ENCODE results near the gene APPBP2.
"Not testable (repeated sequence)": the region's sequence is repeated elsewhere in the genome, so short reads cannot be mapped to it uniquely, and the experiment has no call there.

APPBP2 gene

GRCh38 chr17:60428491-60428890 lies 97.6 kb downstream of the APPBP2 start:
- DNase-seq: not testable (repeated sequence)

- DNase-seq: no peak
These were observed 99.4 kb downstream of the APPBP2 start for GRCh38 chr17:60426596-60426995.

GRCh38 chr17:60425626-60426025 lies 100.4 kb downstream of the APPBP2 start:
- no peak for DNase-seq

- no peak for DNase-seq
These were observed 102.2 kb downstream of the APPBP2 start for GRCh38 chr17:60423865-60424264.

- DNase-seq: no peak
These were observed 103.8 kb downstream of the APPBP2 start, which contains the start of gene CHCT1 for GRCh38 chr17:60422162-60422665. Gene CHCT1, plus strand, starts transcription at chr17:60422489. Its CDS starts 104 bp downstream, at chr17:60422593.

GRCh38 chr17:60421273-60422161 lies 104.5 kb downstream of the APPBP2 start:
- peak; percentile 14 for DNase-seq

- DNase-seq: not testable (repeated sequence)
These were observed 106.2 kb downstream of the APPBP2 start for GRCh38 chr17:60419875-60420274.

GRCh38 chr17:60419003-60419402 lies 107.0 kb downstream of the APPBP2 start:
- not testable (repeated sequence) for DNase-seq

GRCh38 chr17:60416368-60416925 lies 109.6 kb downstream of the APPBP2 start:
- no peak for DNase-seq

- DNase-seq: no peak
These were observed 110.9 kb downstream of the APPBP2 start for GRCh38 chr17:60415146-60415545.

- no peak for DNase-seq
These were observed 113.3 kb downstream of the APPBP2 start for GRCh38 chr17:60412701-60413100.

GRCh38 chr17:60410001-60410400 lies 116.0 kb downstream of the APPBP2 start:
- no peak for DNase-seq

GRCh38 chr17:60406887-60407286 lies 119.2 kb downstream of the APPBP2 start:
- no peak for DNase-seq

GRCh38 chr17:60403962-60404361 lies 122.1 kb downstream of the APPBP2 start:
- no peak for DNase-seq

GRCh38 chr17:60403523-60403810 lies 122.6 kb downstream of the APPBP2 start:
- DNase-seq: no peak

GRCh38 chr17:60401819-60402218 lies 124.2 kb downstream of the APPBP2 start:
- no peak for DNase-seq

GRCh38 chr17:60398227-60398959 lies 127.6 kb downstream of the APPBP2 start:
- DNase-seq: no peak

GRCh38 chr17:60396412-60396811 lies 129.6 kb downstream of the APPBP2 start:
- DNase-seq: no peak

- no peak for DNase-seq
These were observed 130.5 kb downstream of the APPBP2 start for GRCh38 chr17:60395508-60396065.

- DNase-seq: peak; percentile 32
These were observed 132.0 kb downstream of the APPBP2 start for GRCh38 chr17:60393840-60394723.
